ENCODE results near the gene MRPS23. TPM values are rescaled to one million over a fixed set of nuclear protein-coding genes. Genes with fewer than 3 reads are reported as not detected.

The MRPS23 gene
- total and polyA plus RNA-seq, 2 of the 13 experiments (the other 11 are each of a cell fraction or from before 2014, with no cell fraction given): 63.2 to 181 TPM

DNA sequence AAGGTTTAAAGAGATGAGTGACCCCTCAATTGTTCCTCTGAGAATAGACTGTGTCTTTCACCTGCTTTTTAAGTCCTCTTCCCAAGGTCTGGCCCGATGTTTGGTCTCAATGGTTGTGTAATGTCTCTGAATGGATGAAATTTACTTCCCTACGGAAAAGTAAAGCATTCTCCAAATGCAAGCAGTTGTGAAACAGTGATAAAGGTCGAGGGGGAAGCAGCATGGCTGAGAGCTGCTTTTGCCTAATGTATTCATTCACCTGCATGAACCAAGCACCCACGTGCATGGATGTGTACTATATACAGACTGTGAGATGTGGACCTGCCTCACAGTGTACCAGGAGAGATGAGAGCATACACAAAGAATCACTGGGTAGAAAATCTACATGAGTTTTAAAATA is 11.4 kb downstream of the MRPS23 start (continued):
- TF ChIP-seq, protein P1, sequence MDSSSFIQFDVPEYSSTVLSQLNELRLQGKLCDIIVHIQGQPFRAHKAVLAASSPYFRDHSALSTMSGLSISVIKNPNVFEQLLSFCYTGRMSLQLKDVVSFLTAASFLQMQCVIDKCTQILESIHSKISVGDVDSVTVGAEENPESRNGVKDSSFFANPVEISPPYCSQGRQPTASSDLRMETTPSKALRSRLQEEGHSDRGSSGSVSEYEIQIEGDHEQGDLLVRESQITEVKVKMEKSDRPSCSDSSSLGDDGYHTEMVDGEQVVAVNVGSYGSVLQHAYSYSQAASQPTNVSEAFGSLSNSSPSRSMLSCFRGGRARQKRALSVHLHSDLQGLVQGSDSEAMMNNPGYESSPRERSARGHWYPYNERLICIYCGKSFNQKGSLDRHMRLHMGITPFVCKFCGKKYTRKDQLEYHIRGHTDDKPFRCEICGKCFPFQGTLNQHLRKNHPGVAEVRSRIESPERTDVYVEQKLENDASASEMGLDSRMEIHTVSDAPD (CRISPR knock-in tag; IDR thresholded peaks at IDR 0.05): peak; percentile 31; the same call in 1 of the 2 replicates
- no peak for TF ChIP-seq KDM3A (CRISPR knock-in tag; IDR thresholded peaks at IDR 0.05; ENCODE audit: low read depth)
- no peak for TF ChIP-seq SMAD3 (CRISPR knock-in tag; IDR thresholded peaks at IDR 0.05)
- TF ChIP-seq, protein P2, sequence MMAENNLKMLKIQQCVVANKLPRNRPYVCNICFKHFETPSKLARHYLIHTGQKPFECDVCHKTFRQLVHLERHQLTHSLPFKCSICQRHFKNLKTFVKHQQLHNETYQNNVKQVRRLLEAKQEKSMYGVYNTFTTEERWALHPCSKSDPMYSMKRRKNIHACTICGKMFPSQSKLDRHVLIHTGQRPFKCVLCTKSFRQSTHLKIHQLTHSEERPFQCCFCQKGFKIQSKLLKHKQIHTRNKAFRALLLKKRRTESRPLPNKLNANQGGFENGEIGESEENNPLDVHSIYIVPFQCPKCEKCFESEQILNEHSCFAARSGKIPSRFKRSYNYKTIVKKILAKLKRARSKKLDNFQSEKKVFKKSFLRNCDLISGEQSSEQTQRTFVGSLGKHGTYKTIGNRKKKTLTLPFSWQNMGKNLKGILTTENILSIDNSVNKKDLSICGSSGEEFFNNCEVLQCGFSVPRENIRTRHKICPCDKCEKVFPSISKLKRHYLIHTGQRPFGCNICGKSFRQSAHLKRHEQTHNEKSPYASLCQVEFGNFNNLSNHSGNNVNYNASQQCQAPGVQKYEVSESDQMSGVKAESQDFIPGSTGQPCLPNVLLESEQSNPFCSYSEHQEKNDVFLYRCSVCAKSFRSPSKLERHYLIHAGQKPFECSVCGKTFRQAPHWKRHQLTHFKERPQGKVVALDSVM (CRISPR knock-in tag; IDR thresholded peaks at IDR 0.05): peak; percentile 39; the same call in 1 of the 2 replicates
- TF ChIP-seq PLRG1 (conservative IDR thresholded peaks at IDR 0.05): no peak
- peak; percentile 91 for TF ChIP-seq BCL6 (CRISPR knock-in tag; IDR thresholded peaks at IDR 0.05)
- TF ChIP-seq, protein P3, sequence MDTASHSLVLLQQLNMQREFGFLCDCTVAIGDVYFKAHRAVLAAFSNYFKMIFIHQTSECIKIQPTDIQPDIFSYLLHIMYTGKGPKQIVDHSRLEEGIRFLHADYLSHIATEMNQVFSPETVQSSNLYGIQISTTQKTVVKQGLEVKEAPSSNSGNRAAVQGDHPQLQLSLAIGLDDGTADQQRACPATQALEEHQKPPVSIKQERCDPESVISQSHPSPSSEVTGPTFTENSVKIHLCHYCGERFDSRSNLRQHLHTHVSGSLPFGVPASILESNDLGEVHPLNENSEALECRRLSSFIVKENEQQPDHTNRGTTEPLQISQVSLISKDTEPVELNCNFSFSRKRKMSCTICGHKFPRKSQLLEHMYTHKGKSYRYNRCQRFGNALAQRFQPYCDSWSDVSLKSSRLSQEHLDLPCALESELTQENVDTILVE (CRISPR knock-in tag; IDR thresholded peaks at IDR 0.05): peak; percentile 92
- TF ChIP-seq, protein P4, sequence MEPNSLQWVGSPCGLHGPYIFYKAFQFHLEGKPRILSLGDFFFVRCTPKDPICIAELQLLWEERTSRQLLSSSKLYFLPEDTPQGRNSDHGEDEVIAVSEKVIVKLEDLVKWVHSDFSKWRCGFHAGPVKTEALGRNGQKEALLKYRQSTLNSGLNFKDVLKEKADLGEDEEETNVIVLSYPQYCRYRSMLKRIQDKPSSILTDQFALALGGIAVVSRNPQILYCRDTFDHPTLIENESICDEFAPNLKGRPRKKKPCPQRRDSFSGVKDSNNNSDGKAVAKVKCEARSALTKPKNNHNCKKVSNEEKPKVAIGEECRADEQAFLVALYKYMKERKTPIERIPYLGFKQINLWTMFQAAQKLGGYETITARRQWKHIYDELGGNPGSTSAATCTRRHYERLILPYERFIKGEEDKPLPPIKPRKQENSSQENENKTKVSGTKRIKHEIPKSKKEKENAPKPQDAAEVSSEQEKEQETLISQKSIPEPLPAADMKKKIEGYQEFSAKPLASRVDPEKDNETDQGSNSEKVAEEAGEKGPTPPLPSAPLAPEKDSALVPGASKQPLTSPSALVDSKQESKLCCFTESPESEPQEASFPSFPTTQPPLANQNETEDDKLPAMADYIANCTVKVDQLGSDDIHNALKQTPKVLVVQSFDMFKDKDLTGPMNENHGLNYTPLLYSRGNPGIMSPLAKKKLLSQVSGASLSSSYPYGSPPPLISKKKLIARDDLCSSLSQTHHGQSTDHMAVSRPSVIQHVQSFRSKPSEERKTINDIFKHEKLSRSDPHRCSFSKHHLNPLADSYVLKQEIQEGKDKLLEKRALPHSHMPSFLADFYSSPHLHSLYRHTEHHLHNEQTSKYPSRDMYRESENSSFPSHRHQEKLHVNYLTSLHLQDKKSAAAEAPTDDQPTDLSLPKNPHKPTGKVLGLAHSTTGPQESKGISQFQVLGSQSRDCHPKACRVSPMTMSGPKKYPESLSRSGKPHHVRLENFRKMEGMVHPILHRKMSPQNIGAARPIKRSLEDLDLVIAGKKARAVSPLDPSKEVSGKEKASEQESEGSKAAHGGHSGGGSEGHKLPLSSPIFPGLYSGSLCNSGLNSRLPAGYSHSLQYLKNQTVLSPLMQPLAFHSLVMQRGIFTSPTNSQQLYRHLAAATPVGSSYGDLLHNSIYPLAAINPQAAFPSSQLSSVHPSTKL (CRISPR knock-in tag; IDR thresholded peaks at IDR 0.05): peak; percentile 98
- TF ChIP-seq ELF1 (CRISPR knock-in tag; IDR thresholded peaks at IDR 0.05): peak; percentile 60
- TF ChIP-seq ZNF782 (CRISPR knock-in tag; IDR thresholded peaks at IDR 0.05; ENCODE audit: borderline replicate concordance): no peak
- no peak for TF ChIP-seq MAFK (conservative IDR thresholded peaks at IDR 0.05 in 1 of 2, IDR thresholded peaks at IDR 0.05 in 1 of 2; ENCODE audit: low read length in 2 of 2)
- TF ChIP-seq ZNF138 (CRISPR knock-in tag; IDR thresholded peaks at IDR 0.05; ENCODE audit: low read depth): no peak
- TF ChIP-seq SRSF4 (IDR thresholded peaks at IDR 0.05; ENCODE audit: low read depth, low read length, poor library complexity, severe bottlenecking): no peak
- no peak for TF ChIP-seq ZNF549 (CRISPR knock-in tag; IDR thresholded peaks at IDR 0.05)
- no peak for TF ChIP-seq BRCA1 (CRISPR knock-in tag; IDR thresholded peaks at IDR 0.05)
- TF ChIP-seq SPEN (CRISPR knock-in tag; IDR thresholded peaks at IDR 0.05; ENCODE audit: low read depth): 0 out of 2 replicates have a peak, but pooled peaks have one; percentile 48
- TF ChIP-seq TBX3 (IDR thresholded peaks at IDR 0.05; ENCODE audit: borderline replicate concordance): no peak
- TF ChIP-seq TEAD3 (CRISPR knock-in tag; optimal IDR thresholded peaks at IDR 0.05; ENCODE audit: borderline replicate concordance): peak; percentile 91
- peak; percentile 5; the same call in 1 of the 2 replicates for TF ChIP-seq STAG1 (CRISPR knock-in tag; IDR thresholded peaks at IDR 0.05)
- peak; percentile 98 for TF ChIP-seq ARNTL (CRISPR knock-in tag; IDR thresholded peaks at IDR 0.05)
- no peak for TF ChIP-seq ZNF496 (CRISPR knock-in tag; IDR thresholded peaks at IDR 0.05; ENCODE audit: insufficient replicate concordance)
- TF ChIP-seq ZNF75D (CRISPR knock-in tag; IDR thresholded peaks at IDR 0.05; ENCODE audit: borderline replicate concordance): no peak
- TF ChIP-seq ZNF431 (CRISPR knock-in tag; IDR thresholded peaks at IDR 0.05; ENCODE audit: borderline replicate concordance, low read depth): peak; percentile 81; the same call in 1 of the 2 replicates
- TF ChIP-seq HIVEP1 (CRISPR knock-in tag; IDR thresholded peaks at IDR 0.05): no peak; the same call in 1 of the 2 replicates

Measured in HepG2 (cell line).